CD4-positive, alpha-beta T cell (primary cell): Measurements from ENCODE around the gene TADA3. TPM values are rescaled to one million over a fixed set of nuclear protein-coding genes. Genes with fewer than 3 reads are reported as not detected.

ENCODE experiments used
- ATAC-seq: fragments of 200-7000 bp; cut with Tn5 transposase; one replicate; pipeline ENCODE4 v1.10.0; 2022; ENCODE audit warnings: mild to moderate bottlenecking; ENCODE audit not compliant: poor library complexity
- CTCF ChIA-PET: fragments of 350-600 bp; sonication (Branson Sonifier 250); formaldehyde crosslinking; loops from one replicate; lab custom pipeline; 2021; ENCODE audit warnings: antibody characterized with exemption, inconsistent platforms; lab: Charles Lee
- POLR2A ChIA-PET: fragments of 350-600 bp; sonication (Branson Sonifier 250); formaldehyde crosslinking; loops from one replicate; lab custom pipeline; 2021; ENCODE audit warnings: antibody characterized with exemption, inconsistent platforms; lab: Charles Lee
- DNase-seq, 14 experiments: peaks; one replicate each; pipeline ENCODE4 v3.0.0-alpha.2; 2013 to 2020; ENCODE audit warnings: mixed read lengths in 2 of 14
- H3K27ac ChIP-seq, 2 donors: one replicate each; pipeline versions ENCODE4 v1.5.1 to v1.7.0; 2013; ENCODE audit warnings: low read length in 2 of 2, low read depth in 1 of 2, mild to moderate bottlenecking in 1 of 2
- H3K27me3 ChIP-seq, 2 experiments: 1 replicate in 1 of 2; 2 replicates in 1 of 2; pipeline versions ENCODE4 v1.6.1 to v1.7.0; 2013; ENCODE audit warnings: low read length in 2 of 2, control low read depth in 1 of 2, mild to moderate bottlenecking in 1 of 2, moderate library complexity in 1 of 2; ENCODE audit not compliant: insufficient read depth in 2 of 2, control insufficient read depth in 1 of 2
- H3K36me3 ChIP-seq: one replicate; pipeline ENCODE4 v1.6.1; 2013; ENCODE audit warnings: low read length, control low read depth; ENCODE audit not compliant: insufficient read depth
- H3K4me1 ChIP-seq: one replicate; pipeline ENCODE4 v1.6.1; 2013; ENCODE audit warnings: low read length, control low read depth; ENCODE audit not compliant: insufficient read depth
- H3K4me3 ChIP-seq: one replicate; pipeline ENCODE4 v1.5.1; 2013; ENCODE audit warnings: mild to moderate bottlenecking, low read length, moderate library complexity
- H3K9me3 ChIP-seq, 2 experiments: 1 replicate in 1 of 2; 2 replicates in 1 of 2; pipeline versions ENCODE4 v1.6.1 to v1.7.0; 2013; ENCODE audit warnings: low read length in 2 of 2, mild to moderate bottlenecking in 2 of 2, control low read depth in 1 of 2, moderate library complexity in 1 of 2; ENCODE audit not compliant: control insufficient read depth in 1 of 2, insufficient read depth in 1 of 2
- H3K27ac Mint-ChIP-seq: one replicate; pipeline ENCODE4 v1.8.0; 2020; ENCODE audit warnings: mixed read lengths
- H3K27me3 Mint-ChIP-seq: one replicate; pipeline ENCODE4 v1.8.0; 2021; ENCODE audit warnings: mixed read lengths
- H3K36me3 Mint-ChIP-seq: one replicate; pipeline ENCODE4 v1.8.0; 2021; ENCODE audit warnings: low read depth, mixed read lengths
- H3K4me1 Mint-ChIP-seq: one replicate; pipeline ENCODE4 v1.8.0; 2021; ENCODE audit warnings: low read depth, mixed read lengths
- H3K4me3 Mint-ChIP-seq: one replicate; pipeline ENCODE4 v1.8.0; 2020; ENCODE audit warnings: mild to moderate bottlenecking, mixed read lengths
- H3K9me3 Mint-ChIP-seq: one replicate; pipeline ENCODE4 v1.8.0; 2020; ENCODE audit warnings: mixed read lengths
- intact Hi-C, 2 experiments: fragments of 100-400 bp; cut with DNase I in 1 of 2; cut with micrococcal nuclease in 1 of 2; formaldehyde crosslinking; loops; one replicate each; pipeline versions ENCODE4 v1.15.1 to v1.9.0; 2023 to 2025; cut with DNase I, micrococcal nuclease
- total RNA-seq, 174 experiments: library from RNA in 2 of 174; stranded (reverse) in 2 of 174; gene quantifications; one replicate each; pipeline ENCODE4 v1.2.3 and lab custom pipeline; 2021 to 2026
- TF ChIP-seq, protein P1 (sequence below): fragments of 200-600 bp; IDR thresholded peaks from one replicate; pipeline ENCODE4 v1.8.0; 2022; ENCODE audit warnings: antibody characterized with exemption, mild to moderate bottlenecking

Gene TADA3
- total RNA-seq, 2 experiments from 2014 or later = 14.7 to 16.5 TPM

GRCh38 chr3:9812870-9813483, 20.7 kb upstream of the TADA3 start:
- Mint-ChIP-seq H3K27ac (no peak overlapping the region), H3K36me3 (peaks cover 15% of the 10 kb centered on the region), H3K9me3 (no peaks in the 10 kb centered on the region), H3K4me3 (peak overlapping the region; percentile 11), H3K27me3 (no peaks in the 10 kb centered on the region), H3K4me1 (peaks cover 30% of the 10 kb centered on the region)
- CTCF ChIA-PET = no interaction called here
- TF ChIP-seq, protein P1, sequence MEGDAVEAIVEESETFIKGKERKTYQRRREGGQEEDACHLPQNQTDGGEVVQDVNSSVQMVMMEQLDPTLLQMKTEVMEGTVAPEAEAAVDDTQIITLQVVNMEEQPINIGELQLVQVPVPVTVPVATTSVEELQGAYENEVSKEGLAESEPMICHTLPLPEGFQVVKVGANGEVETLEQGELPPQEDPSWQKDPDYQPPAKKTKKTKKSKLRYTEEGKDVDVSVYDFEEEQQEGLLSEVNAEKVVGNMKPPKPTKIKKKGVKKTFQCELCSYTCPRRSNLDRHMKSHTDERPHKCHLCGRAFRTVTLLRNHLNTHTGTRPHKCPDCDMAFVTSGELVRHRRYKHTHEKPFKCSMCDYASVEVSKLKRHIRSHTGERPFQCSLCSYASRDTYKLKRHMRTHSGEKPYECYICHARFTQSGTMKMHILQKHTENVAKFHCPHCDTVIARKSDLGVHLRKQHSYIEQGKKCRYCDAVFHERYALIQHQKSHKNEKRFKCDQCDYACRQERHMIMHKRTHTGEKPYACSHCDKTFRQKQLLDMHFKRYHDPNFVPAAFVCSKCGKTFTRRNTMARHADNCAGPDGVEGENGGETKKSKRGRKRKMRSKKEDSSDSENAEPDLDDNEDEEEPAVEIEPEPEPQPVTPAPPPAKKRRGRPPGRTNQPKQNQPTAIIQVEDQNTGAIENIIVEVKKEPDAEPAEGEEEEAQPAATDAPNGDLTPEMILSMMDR = no peak
- H3K4me3 ChIP-seq = no peak overlapping the region
- ATAC-seq = no peak
- H3K27me3 ChIP-seq = no peaks in the 10 kb centered on the region
- H3K4me1 ChIP-seq = peaks cover 28% of the 10 kb centered on the region
- no peak for DNase-seq
- peaks cover 9% of the 10 kb centered on the region for H3K36me3 ChIP-seq
- POLR2A ChIA-PET = interaction anchor here (1.5 kb wide), 1 partner anchor 20 kb away, joined by 5 read pairs; the partner anchor contains the start of gene ARPC4
- H3K9me3 ChIP-seq = no peaks in the 10 kb centered on the region
- H3K27ac ChIP-seq = no peak overlapping the region
- intact Hi-C loops = no loop called here

DNA sequence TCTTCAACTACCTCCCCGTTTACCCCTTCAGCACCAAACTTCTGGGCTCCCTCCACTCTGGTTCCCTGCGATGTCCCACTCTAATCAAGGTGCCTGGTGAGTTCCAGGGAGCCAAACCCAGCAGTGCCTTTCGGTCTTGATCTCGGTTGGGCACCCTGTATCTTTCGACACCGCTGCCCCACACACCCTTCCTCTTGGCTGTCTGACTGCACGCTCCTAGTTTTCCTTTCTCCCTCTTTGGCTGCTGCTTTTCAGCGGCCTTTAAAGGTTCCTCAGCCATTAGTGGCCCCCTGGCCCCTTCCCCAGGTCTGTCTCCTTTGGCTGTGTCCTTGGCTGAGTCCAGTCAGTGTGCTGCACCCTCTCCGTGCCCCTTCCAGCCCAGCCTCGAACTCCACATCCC, 18.6 kb upstream of the TADA3 start:
- Histone ChIP-seq H3K4me3 (peak overlapping the region; percentile 68), H3K9me3 (no peaks in the 10 kb centered on the region)
- TF ChIP-seq, protein P1 = no peak

DNA sequence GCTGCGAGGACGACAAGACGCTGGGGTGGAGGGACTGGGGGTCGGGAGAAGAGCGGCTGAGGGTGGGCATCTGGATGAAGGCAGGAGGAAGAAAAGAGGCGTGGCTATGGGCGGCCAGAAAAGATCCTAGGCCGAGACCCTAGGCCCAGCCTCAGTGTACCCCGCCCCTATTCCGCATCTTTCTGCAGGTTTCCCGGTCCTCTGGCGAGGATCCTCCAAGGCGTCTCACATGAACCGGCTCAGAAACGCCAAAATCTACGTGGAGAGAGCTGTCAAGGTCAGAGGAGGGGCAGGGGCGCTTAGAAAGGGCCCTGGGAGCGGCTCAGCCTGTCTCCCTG, 18.1 kb upstream of the TADA3 start:
- TF ChIP-seq, protein P1 = no peak
- POLR2A ChIA-PET = interaction anchor here (1.4 to 5.9 kb wide), 5 partner anchors 18 to 122 kb away, joined by 6 to 64 read pairs (median 8); partner anchors contain the start of genes ARPC4, BRPF1, CRELD1 and JAGN1
- intact Hi-C loops = no loop called here
- no peaks in the 10 kb centered on the region for H3K27me3 Mint-ChIP-seq
- Histone ChIP-seq H3K9me3 (no peaks in the 10 kb centered on the region), H3K36me3 (peaks cover 24% of the 10 kb centered on the region), H3K27me3 (no peaks in the 10 kb centered on the region), H3K4me3 (peak overlapping the region; percentile 68), H3K27ac (peak overlapping the region in 1 of 2 donors; percentile 70), H3K4me1 (peaks cover 35% of the 10 kb centered on the region)
- H3K36me3 Mint-ChIP-seq = peaks cover 37% of the 10 kb centered on the region
- peak overlapping the region; percentile 85 for H3K4me3 Mint-ChIP-seq
- H3K27ac Mint-ChIP-seq = peak overlapping the region; percentile 70
- peaks cover 40% of the 10 kb centered on the region for H3K4me1 Mint-ChIP-seq
- ATAC-seq (no peak), DNase-seq (no peak)
- no peaks in the 10 kb centered on the region for H3K9me3 Mint-ChIP-seq
- CTCF ChIA-PET = no interaction called here

More for the DNA sequence above, 18.6 kb upstream of the TADA3 start:
- Mint-ChIP-seq H3K36me3 (peaks cover 32% of the 10 kb centered on the region), H3K4me3 (peak overlapping the region; percentile 85), H3K4me1 (peaks cover 40% of the 10 kb centered on the region), H3K9me3 (no peaks in the 10 kb centered on the region), H3K27me3 (no peaks in the 10 kb centered on the region), H3K27ac (peak overlapping the region; percentile 70)
- Histone ChIP-seq H3K27me3 (no peaks in the 10 kb centered on the region), H3K36me3 (peaks cover 20% of the 10 kb centered on the region), H3K4me1 (peaks cover 33% of the 10 kb centered on the region), H3K27ac (no peak overlapping the region)
- ATAC-seq (no peak), DNase-seq (no peak)
- ChIA-PET CTCF (no interaction called here), POLR2A (no interaction called here)
- intact Hi-C loops = no loop called here
